AG04450 (cell line): ENCODE measurements around the gene TMEM255A. TPM values are rescaled to one million over a fixed set of nuclear protein-coding genes. Genes with fewer than 3 reads are reported as not detected.

ENCODE experiments used
- CTCF ChIA-PET: fragments of 300-600, 350-600 bp; formaldehyde crosslinking; extraction: SDS; loops from one replicate; lab custom pipeline; 2022; ENCODE audit warnings: antibody characterized with exemption, inconsistent platforms; lab: Charles Lee
- POLR2A ChIA-PET: fragments of 350-600 bp; formaldehyde crosslinking; extraction: SDS; loops from one replicate; lab custom pipeline; 2021; ENCODE audit warnings: antibody characterized with exemption, inconsistent platforms; lab: Yijun Ruan, JAX
- DNase-seq: peaks from one replicate; pipeline ENCODE4 v3.0.0-alpha.2; 2011; ENCODE audit warnings: low read depth, low spot score
- H3K27ac ChIP-seq: one replicate; pipeline ENCODE4 v1.5.1; 2012; ENCODE audit warnings: low read depth, low read length, control low read depth
- H3K27me3 ChIP-seq: one replicate; pipeline ENCODE4 v1.6.0; 2012; ENCODE audit warnings: low read length; ENCODE audit not compliant: control insufficient read depth, insufficient read depth
- H3K4me3 ChIP-seq: 2 replicates; pipeline ENCODE4 v1.5.1; 2011; ENCODE audit warnings: mild to moderate bottlenecking, low read depth, low read length, control low read depth
- H3K9me3 ChIP-seq: 2 replicates; pipeline ENCODE4 v1.5.1; 2012; ENCODE audit warnings: low read length; ENCODE audit not compliant: control insufficient read depth, insufficient read depth
- CTCF ChIP-seq: IDR thresholded peaks from 2 replicates; pipeline ENCODE4 v1.5.1; 2011; ENCODE audit warnings: low read depth, low read length, control low read depth, inconsistent platforms
- polyA plus RNA-seq: library from polyadenylated mRNA; depleted of rRNA; stranded (reverse); fragments of >200 nt; gene quantifications from 2 replicates; pipeline ENCODE4 v1.2.3, GENCODE V29; 2011

The TMEM255A gene
- polyA plus RNA-seq, 1 experiment = 0.04 TPM

- H3K27ac ChIP-seq = no peak overlapping the region
- TF ChIP-seq CTCF = no peak
- ChIA-PET POLR2A (no interaction called here), CTCF (interaction anchor here (0.6 kb wide), 1 partner anchor 290 kb away, joined by 3 read pairs; no protein-coding TSS in a partner anchor)
- no peaks in the 10 kb centered on the region for H3K9me3 ChIP-seq
- H3K4me3 ChIP-seq = no peak overlapping the region
- no peak for DNase-seq
- H3K27me3 ChIP-seq = no peaks in the 10 kb centered on the region
Observed at GRCh38 chrX:120270567-120270966, 40.7 kb downstream of the TMEM255A start.

- no peak for TF ChIP-seq CTCF
- no peak overlapping the region for H3K4me3 ChIP-seq
- ChIA-PET POLR2A (no interaction called here), CTCF (interaction anchor here (0.9 kb wide), 1 partner anchor 19 kb away, joined by 4 read pairs; the partner anchor contains the start of gene ZBTB33)
- H3K9me3 ChIP-seq = no peaks in the 10 kb centered on the region
- no peaks in the 10 kb centered on the region for H3K27me3 ChIP-seq
- DNase-seq = no peak
- H3K27ac ChIP-seq = no peak overlapping the region
Observed at GRCh38 chrX:120269373-120270035, 41.8 kb downstream of the TMEM255A start.

DNA sequence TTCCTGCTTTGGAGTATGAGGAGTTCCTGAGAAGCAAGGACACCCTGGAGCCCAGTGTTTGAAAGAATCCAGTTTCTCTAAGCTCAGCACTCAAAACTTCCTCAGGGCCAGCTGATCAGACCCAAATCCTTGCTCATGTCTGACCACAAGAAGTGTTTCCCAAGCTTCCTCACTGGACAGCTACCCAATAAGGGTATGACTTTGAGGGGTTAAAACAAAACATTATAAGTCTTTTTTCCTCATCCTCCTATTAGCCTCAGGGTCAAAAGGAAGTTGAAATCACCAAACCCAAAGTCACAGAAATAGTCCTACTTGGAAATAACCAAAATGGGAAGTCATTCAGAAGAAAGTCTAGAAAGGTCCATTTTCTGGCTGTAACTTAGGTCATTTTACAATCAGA lies 46.9 kb downstream of the TMEM255A start:
- Histone ChIP-seq H3K4me3 (no peak overlapping the region), H3K9me3 (no peaks in the 10 kb centered on the region), H3K27ac (no peak overlapping the region), H3K27me3 (no peaks in the 10 kb centered on the region)
- no peak for DNase-seq
- CTCF ChIA-PET = no interaction called here
- POLR2A ChIA-PET = no interaction called here
- no peak for TF ChIP-seq CTCF

GRCh38 chrX:120262859-120263708 lies 48.2 kb downstream of the TMEM255A start:
- TF ChIP-seq CTCF = no peak
- ChIA-PET POLR2A (no interaction called here), CTCF (no interaction called here)
- no peaks in the 10 kb centered on the region for H3K9me3 ChIP-seq
- no peak for DNase-seq
- no peak overlapping the region for H3K27ac ChIP-seq
- H3K4me3 ChIP-seq = no peak overlapping the region
- H3K27me3 ChIP-seq = no peaks in the 10 kb centered on the region

DNA sequence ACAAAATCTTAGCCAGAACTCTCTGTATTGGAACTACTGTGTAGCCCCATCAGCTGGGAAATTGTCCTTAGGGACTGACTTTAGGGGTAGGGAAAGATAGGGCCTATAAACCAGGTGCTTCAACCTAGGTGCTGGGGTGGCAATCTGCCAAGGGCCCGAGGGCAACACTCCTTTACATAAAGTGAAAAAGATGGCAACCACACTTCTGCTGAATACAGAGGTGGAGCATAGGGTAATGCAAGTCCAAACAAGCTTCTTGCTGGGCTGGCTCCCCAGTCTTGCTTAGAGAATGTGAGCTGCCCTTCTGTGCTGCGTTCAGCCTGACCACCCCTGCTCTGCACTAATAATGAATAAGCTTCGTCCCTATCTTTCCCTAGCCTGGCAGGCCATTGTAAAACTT lies 50.9 kb downstream of the TMEM255A start:
- H3K27ac ChIP-seq = no peak overlapping the region
- DNase-seq = no peak
- ChIA-PET CTCF (no interaction called here), POLR2A (no interaction called here)
- no peak overlapping the region for H3K4me3 ChIP-seq
- TF ChIP-seq CTCF = no peak
- no peaks in the 10 kb centered on the region for H3K27me3 ChIP-seq
- no peaks in the 10 kb centered on the region for H3K9me3 ChIP-seq
